ENCODE data around the gene C2CD3. TPM values are rescaled to one million over a fixed set of nuclear protein-coding genes. Genes with fewer than 3 reads are reported as not detected.

Gene C2CD3
- total and polyA plus RNA-seq, 9 of the 15 experiments (the other 6 are each of a cell fraction or from before 2014, with no cell fraction given) = 4.4 to 20.2 (median 15.4) TPM

DNA sequence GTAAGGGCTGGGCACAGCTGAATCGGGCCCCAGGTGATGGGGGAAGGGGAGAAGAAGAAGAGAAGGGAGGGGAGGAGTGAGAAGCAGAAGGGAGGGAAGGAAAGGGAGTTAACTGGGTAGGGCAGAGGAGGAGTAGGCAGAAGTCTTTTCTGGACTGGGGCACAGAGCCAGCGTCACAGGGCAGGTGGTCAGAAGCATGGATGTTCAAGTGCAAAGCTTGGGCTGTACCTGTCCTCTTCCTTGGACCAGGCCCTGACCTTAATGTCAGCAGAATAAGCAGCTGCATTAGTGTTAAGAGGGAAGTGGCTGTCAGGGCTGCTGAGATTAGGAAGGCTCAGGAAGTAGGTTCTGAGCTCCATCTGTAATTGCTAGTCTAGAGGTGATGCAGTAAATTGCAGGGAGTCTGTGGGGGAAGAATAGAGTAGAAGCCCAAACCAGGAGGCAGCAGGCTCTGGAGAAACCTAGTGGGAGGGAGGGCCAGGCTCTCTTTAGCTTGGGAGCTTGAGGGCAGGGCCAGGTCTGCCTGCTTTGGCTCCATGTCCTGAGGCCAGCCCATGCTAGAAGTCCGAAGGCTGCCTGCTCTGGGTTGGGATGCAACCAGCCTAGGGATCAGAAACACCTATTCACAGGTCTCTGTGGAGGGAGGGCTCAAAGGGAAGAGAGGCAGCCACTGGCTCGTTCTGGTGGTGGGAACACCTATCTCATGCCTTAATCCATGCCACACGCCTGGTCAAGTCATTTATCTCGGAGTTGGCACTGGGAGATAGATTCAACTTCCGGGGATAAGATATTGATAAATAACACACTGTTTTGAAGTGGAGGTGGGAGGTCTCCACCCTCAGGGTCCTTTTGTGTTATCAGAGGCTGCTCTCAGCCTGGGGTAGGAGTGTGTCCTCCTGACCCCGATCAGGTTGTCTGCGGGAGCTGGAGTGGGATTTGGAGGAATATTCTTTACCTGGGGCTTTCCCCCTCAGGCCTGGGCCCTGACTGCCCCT is 160.2 kb downstream of the C2CD3 start (continued):
- TF ChIP-seq HDGF (IDR thresholded peaks at IDR 0.05) (peak; percentile 89; the same call in 1 of the 2 replicates), SLC30A9 (CRISPR knock-in tag; IDR thresholded peaks at IDR 0.05) (no peak), ZNF282 (CRISPR knock-in tag; IDR thresholded peaks at IDR 0.05) (peak; percentile 43; the same call in 1 of the 2 replicates), SP1 (CRISPR knock-in tag; IDR thresholded peaks at IDR 0.05) (0 out of 2 replicates have a peak, but pooled peaks have one; percentile 36), TEAD4 (IDR thresholded peaks at IDR 0.05; ENCODE audit: low read length) (peak; percentile 62), TEAD4 (CRISPR knock-in tag; IDR thresholded peaks at IDR 0.05; ENCODE audit: borderline replicate concordance) (no peak), ELF4 (CRISPR knock-in tag; IDR thresholded peaks at IDR 0.05) (0 out of 2 replicates have a peak, but pooled peaks have one; percentile 40), RCOR1 (IDR thresholded peaks at IDR 0.05; ENCODE audit: borderline replicate concordance in 1 of 2, low read depth in 2 of 2, low read length in 2 of 2) (peak; percentile 53 to 80; a peak in 3 of 4 replicates), LARP7 (IDR thresholded peaks at IDR 0.05) (peak; percentile 66; the same call in 1 of the 2 replicates), ZNF830 (CRISPR knock-in tag; IDR thresholded peaks at IDR 0.05) (no peak), PTTG1 (tag; IDR thresholded peaks at IDR 0.05; ENCODE audit: low read depth) (no peak), ZNF766 (CRISPR knock-in tag; conservative IDR thresholded peaks at IDR 0.05) (no peak), TAF15 (IDR thresholded peaks at IDR 0.05; ENCODE audit: low read depth, low read length) (no peak), SMARCA5 (IDR thresholded peaks at IDR 0.05) (peak; percentile 68; the same call in 1 of the 2 replicates), ZNF124 (CRISPR knock-in tag; IDR thresholded peaks at IDR 0.05) (0 out of 2 replicates have a peak, but pooled peaks have one; percentile 47), ZBTB1 (CRISPR knock-in tag; IDR thresholded peaks at IDR 0.05; ENCODE audit: borderline replicate concordance, low read depth) (no peak), MYBL2 (IDR thresholded peaks at IDR 0.05; ENCODE audit: low read depth) (no peak), MYBL2 (CRISPR knock-in tag; IDR thresholded peaks at IDR 0.05; ENCODE audit: borderline replicate concordance) (no peak), ARNT (IDR thresholded peaks at IDR 0.05) (peak in 1 of 2 experiments; percentile 21; a peak in 1 of 4 replicates), HDAC1 (IDR thresholded peaks at IDR 0.05) (peak in 1 of 2 experiments; percentile 56; a peak in 2 of 4 replicates), NR1H2 (CRISPR knock-in tag; IDR thresholded peaks at IDR 0.05) (no peak)
- TF ChIP-seq, protein P1, sequence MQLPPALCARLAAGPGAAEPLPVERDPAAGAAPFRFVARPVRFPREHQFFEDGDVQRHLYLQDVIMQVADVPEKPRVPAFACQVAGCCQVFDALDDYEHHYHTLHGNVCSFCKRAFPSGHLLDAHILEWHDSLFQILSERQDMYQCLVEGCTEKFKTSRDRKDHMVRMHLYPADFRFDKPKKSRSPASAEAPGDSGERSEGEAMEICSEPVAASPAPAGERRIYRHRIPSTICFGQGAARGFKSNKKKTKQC (CRISPR knock-in tag; IDR thresholded peaks at IDR 0.05) = 0 out of 2 replicates have a peak, but pooled peaks have one; percentile 60
- TF ChIP-seq, protein P2, sequence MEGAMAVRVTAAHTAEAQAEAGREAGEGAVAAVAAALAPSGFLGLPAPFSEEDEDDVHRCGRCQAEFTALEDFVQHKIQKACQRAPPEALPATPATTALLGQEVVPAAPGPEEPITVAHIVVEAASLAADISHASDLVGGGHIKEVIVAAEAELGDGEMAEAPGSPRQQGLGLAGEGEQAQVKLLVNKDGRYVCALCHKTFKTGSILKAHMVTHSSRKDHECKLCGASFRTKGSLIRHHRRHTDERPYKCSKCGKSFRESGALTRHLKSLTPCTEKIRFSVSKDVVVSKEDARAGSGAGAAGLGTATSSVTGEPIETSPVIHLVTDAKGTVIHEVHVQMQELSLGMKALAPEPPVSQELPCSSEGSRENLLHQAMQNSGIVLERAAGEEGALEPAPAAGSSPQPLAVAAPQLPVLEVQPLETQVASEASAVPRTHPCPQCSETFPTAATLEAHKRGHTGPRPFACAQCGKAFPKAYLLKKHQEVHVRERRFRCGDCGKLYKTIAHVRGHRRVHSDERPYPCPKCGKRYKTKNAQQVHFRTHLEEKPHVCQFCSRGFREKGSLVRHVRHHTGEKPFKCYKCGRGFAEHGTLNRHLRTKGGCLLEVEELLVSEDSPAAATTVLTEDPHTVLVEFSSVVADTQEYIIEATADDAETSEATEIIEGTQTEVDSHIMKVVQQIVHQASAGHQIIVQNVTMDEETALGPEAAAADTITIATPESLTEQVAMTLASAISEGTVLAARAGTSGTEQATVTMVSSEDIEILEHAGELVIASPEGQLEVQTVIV (CRISPR knock-in tag; IDR thresholded peaks at IDR 0.05; ENCODE audit: borderline replicate concordance) = no peak
- TF ChIP-seq, protein P3, sequence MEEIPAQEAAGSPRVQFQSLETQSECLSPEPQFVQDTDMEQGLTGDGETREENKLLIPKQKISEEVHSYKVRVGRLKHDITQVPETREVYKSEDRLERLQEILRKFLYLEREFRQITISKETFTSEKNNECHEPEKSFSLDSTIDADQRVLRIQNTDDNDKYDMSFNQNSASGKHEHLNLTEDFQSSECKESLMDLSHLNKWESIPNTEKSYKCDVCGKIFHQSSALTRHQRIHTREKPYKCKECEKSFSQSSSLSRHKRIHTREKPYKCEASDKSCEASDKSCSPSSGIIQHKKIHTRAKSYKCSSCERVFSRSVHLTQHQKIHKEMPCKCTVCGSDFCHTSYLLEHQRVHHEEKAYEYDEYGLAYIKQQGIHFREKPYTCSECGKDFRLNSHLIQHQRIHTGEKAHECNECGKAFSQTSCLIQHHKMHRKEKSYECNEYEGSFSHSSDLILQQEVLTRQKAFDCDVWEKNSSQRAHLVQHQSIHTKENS (CRISPR knock-in tag; IDR thresholded peaks at IDR 0.05) = no peak
